ENCODE measurements around the gene LMO1. TPM values are rescaled to one million over a fixed set of nuclear protein-coding genes. Genes with fewer than 3 reads are reported as not detected.

LMO1 gene
- total and polyA plus RNA-seq, 10 of the 15 experiments (the other 5 are each of a cell fraction or from before 2014, with no cell fraction given), result not detected

GRCh38 chr11:8311366-8311765 is 47.7 kb upstream of the LMO1 start:
- no TSS peak for BruUV-seq (replicated peaks)
- H3K4me3 ChIP-seq, result no peak overlapping the region
- SMC1A ChIA-PET (ENCODE audit: uncharacterized antibody, unreplicated experiment), result no interaction called here
- RAD21 ChIA-PET (ENCODE audit: unreplicated experiment), result no interaction called here
- intact Hi-C loops (cut with micrococcal nuclease; ENCODE audit: unreplicated experiment) (no loop called here), in situ Hi-C loops (cut with MboI) (no loop called here)
- H4K20me1 ChIP-seq (ENCODE audit: control insufficient read depth, insufficient read depth), result no peaks in the 10 kb centered on the region
- H3K4me2 ChIP-seq (ENCODE audit: control insufficient read depth, insufficient read depth), result no peak overlapping the region
- H3K27me3 ChIP-seq (replicated peaks in 1 of 2; ENCODE audit: control insufficient read depth in 2 of 2, insufficient read depth in 2 of 2, low read length in 1 of 2), result no peaks in the 10 kb centered on the region
- H2AFZ ChIP-seq (ENCODE audit: control insufficient read depth, low read depth, low read length), result no peak overlapping the region
- FAIRE-seq, result no peak
- no peaks in the 10 kb centered on the region for H3K4me1 ChIP-seq (ENCODE audit: control insufficient read depth, insufficient read depth, low read length)
- H3K27ac ChIP-seq (ENCODE audit: control insufficient read depth, insufficient read depth), result no peak overlapping the region
- 25% methylated on average over 10 of the region's 10 CpGs for WGBS (ENCODE audit: insufficient coverage, insufficient replicate concordance, low lambda C conversion rate, missing lambda C conversion rate)
- H3K36me3 ChIP-seq (ENCODE audit: control insufficient read depth in 2 of 2, insufficient read depth in 2 of 2, low read length in 1 of 2), result no peaks in the 10 kb centered on the region
- no peak for ATAC-seq
- no peaks in the 10 kb centered on the region for H3K9me3 ChIP-seq (replicated peaks; ENCODE audit: control insufficient read depth, insufficient read depth, low read length)
- DNase-seq (ENCODE audit: low read depth, low spot score), result no peak
- CTCF ChIA-PET, result no interaction called here
- no peak overlapping the region for H3K9ac ChIP-seq (ENCODE audit: control insufficient read depth, insufficient read depth, low read length)
- TF ChIP-seq ZBTB11 (CRISPR knock-in tag; IDR thresholded peaks at IDR 0.05) (no peak), EP300 (IDR thresholded peaks at IDR 0.05; ENCODE audit: borderline replicate concordance in 1 of 2, control insufficient read depth in 1 of 2, low read depth in 2 of 2, low read length in 2 of 2) (no peak), PAX5 (IDR thresholded peaks at IDR 0.05; ENCODE audit: borderline replicate concordance, low read depth, low read length) (no peak), MEF2A (IDR thresholded peaks at IDR 0.05; ENCODE audit: insufficient read depth, low read depth, low read length) (no peak)
- TF ChIP-seq, protein P1, sequence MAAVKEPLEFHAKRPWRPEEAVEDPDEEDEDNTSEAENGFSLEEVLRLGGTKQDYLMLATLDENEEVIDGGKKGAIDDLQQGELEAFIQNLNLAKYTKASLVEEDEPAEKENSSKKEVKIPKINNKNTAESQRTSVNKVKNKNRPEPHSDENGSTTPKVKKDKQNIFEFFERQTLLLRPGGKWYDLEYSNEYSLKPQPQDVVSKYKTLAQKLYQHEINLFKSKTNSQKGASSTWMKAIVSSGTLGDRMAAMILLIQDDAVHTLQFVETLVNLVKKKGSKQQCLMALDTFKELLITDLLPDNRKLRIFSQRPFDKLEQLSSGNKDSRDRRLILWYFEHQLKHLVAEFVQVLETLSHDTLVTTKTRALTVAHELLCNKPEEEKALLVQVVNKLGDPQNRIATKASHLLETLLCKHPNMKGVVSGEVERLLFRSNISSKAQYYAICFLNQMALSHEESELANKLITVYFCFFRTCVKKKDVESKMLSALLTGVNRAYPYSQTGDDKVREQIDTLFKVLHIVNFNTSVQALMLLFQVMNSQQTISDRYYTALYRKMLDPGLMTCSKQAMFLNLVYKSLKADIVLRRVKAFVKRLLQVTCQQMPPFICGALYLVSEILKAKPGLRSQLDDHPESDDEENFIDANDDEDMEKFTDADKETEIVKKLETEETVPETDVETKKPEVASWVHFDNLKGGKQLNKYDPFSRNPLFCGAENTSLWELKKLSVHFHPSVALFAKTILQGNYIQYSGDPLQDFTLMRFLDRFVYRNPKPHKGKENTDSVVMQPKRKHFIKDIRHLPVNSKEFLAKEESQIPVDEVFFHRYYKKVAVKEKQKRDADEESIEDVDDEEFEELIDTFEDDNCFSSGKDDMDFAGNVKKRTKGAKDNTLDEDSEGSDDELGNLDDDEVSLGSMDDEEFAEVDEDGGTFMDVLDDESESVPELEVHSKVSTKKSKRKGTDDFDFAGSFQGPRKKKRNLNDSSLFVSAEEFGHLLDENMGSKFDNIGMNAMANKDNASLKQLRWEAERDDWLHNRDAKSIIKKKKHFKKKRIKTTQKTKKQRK (IDR thresholded peaks at IDR 0.05; ENCODE audit: low read depth, low read length), result no peak
- POLR2A ChIA-PET, result no interaction called here
- H3K79me2 ChIP-seq (ENCODE audit: control insufficient read depth, insufficient read depth, low read length), result no peaks in the 10 kb centered on the region

Data from GM12878 (cell line).